ENCODE measurements around the gene TMEM131. TPM values are rescaled to one million over a fixed set of nuclear protein-coding genes. Genes with fewer than 3 reads are reported as not detected.

The TMEM131 gene
- total RNA-seq, 1 donor from 2014 or later: 36.4 TPM

- no peak for DNase-seq (ENCODE audit: extremely low spot score, unreplicated experiment)
- peaks cover 5% of the 10 kb centered on the region for H3K9me3 Mint-ChIP-seq (ENCODE audit: unreplicated experiment)
- no peak overlapping the region for H3K4me3 Mint-ChIP-seq (ENCODE audit: unreplicated experiment)
- no peak overlapping the region for H3K27ac Mint-ChIP-seq (ENCODE audit: unreplicated experiment)
- H3K27me3 Mint-ChIP-seq (ENCODE audit: unreplicated experiment): no peaks in the 10 kb centered on the region
- TF ChIP-seq CTCF (IDR thresholded peaks at IDR 0.05): no peak
- H3K36me3 Mint-ChIP-seq (ENCODE audit: unreplicated experiment): peaks cover 10% of the 10 kb centered on the region
- H3K4me1 Mint-ChIP-seq (ENCODE audit: unreplicated experiment): no peaks in the 10 kb centered on the region
These were observed 255.9 kb downstream of the TMEM131 start for GRCh38 chr2:97739893-97740245.

- H3K36me3 Mint-ChIP-seq (ENCODE audit: unreplicated experiment): peaks cover 8% of the 10 kb centered on the region
- TF ChIP-seq CTCF (IDR thresholded peaks at IDR 0.05): no peak
- no peak overlapping the region for H3K27ac Mint-ChIP-seq (ENCODE audit: unreplicated experiment)
- peaks cover 5% of the 10 kb centered on the region for H3K9me3 Mint-ChIP-seq (ENCODE audit: unreplicated experiment)
- no peaks in the 10 kb centered on the region for H3K4me1 Mint-ChIP-seq (ENCODE audit: unreplicated experiment)
- DNase-seq (ENCODE audit: extremely low spot score, unreplicated experiment): no peak
- no peaks in the 10 kb centered on the region for H3K27me3 Mint-ChIP-seq (ENCODE audit: unreplicated experiment)
- no peak overlapping the region for H3K4me3 Mint-ChIP-seq (ENCODE audit: unreplicated experiment)
These were observed 256.5 kb downstream of the TMEM131 start for GRCh38 chr2:97739020-97739892.

- Mint-ChIP-seq H3K9me3 (ENCODE audit: unreplicated experiment) (no peaks in the 10 kb centered on the region), H3K27ac (ENCODE audit: unreplicated experiment) (no peak overlapping the region), H3K4me3 (ENCODE audit: unreplicated experiment) (no peak overlapping the region), H3K4me1 (ENCODE audit: unreplicated experiment) (no peaks in the 10 kb centered on the region), H3K36me3 (ENCODE audit: unreplicated experiment) (no peaks in the 10 kb centered on the region), H3K27me3 (ENCODE audit: unreplicated experiment) (no peaks in the 10 kb centered on the region)
- DNase-seq (ENCODE audit: extremely low spot score, unreplicated experiment): no peak
- TF ChIP-seq CTCF (IDR thresholded peaks at IDR 0.05): no peak
These were observed 257.3 kb downstream of the TMEM131 start for GRCh38 chr2:97738179-97739019.

- no peaks in the 10 kb centered on the region for H3K4me1 Mint-ChIP-seq (ENCODE audit: unreplicated experiment)
- H3K27me3 Mint-ChIP-seq (ENCODE audit: unreplicated experiment): no peaks in the 10 kb centered on the region
- no peaks in the 10 kb centered on the region for H3K36me3 Mint-ChIP-seq (ENCODE audit: unreplicated experiment)
- no peak overlapping the region for H3K4me3 Mint-ChIP-seq (ENCODE audit: unreplicated experiment)
- DNase-seq (ENCODE audit: extremely low spot score, unreplicated experiment): no peak
- TF ChIP-seq CTCF (IDR thresholded peaks at IDR 0.05): no peak
- H3K9me3 Mint-ChIP-seq (ENCODE audit: unreplicated experiment): no peaks in the 10 kb centered on the region
- no peak overlapping the region for H3K27ac Mint-ChIP-seq (ENCODE audit: unreplicated experiment)
These were observed 258.1 kb downstream of the TMEM131 start for GRCh38 chr2:97737421-97738178.

All from osteocyte (in vitro differentiated cells).